Erythroblast (primary cell): ENCODE results near the gene CACNA2D4.

Experiments
- GATA1 ChIP-seq: IDR thresholded peaks from 2 replicates; pipeline ENCODE4 v1.6.1; 2011; ENCODE audit warnings: low read depth, mild to moderate bottlenecking, control low read depth, low read length, moderate library complexity
- POLR2A ChIP-seq: IDR thresholded peaks from 2 replicates; pipeline ENCODE4 v1.6.1; 2011; ENCODE audit warnings: mild to moderate bottlenecking, low read length

DNA sequence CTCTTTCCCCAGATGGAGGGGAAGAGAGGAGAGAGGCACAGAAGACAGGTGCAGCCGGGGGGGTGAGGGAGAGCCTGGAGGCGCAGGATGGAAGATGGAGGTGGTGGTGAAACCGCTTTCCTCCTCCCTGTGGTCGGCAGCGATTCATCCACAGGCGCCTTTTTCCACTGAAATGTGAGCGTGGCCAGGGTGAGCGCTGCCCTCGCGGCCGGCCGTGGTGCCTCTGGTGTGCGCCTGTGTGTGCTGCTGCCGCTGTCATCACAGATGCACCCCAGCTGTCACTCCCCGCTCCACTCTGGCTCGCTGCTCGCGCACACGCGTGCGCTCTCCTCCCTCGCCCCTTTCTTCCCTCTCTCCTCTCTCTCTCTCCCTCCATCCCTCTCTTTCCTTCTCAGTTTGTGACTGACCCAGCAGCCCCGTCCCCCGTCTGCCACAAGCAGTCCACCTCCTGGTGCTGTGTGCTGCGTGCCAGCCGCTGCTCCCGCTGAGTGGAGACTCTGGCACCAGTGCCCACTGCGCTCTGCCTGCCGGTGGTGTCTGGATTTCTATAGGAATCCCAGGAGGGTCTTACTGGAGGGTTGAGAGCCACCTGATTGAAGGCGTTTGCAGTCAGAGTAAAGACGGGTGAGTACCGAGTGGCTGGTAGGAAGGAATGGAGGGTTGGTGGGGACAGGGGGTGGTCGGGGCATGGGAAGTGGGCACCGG lies 98.1 kb downstream of the CACNA2D4 start, which contains the start of gene LRTM2:
- TF ChIP-seq POLR2A, result no peak
- TF ChIP-seq GATA1, result no peak
